PC-9 (cell line): ENCODE results near the gene TRAF3. TPM values are rescaled to one million over a fixed set of nuclear protein-coding genes. Genes with fewer than 3 reads are reported as not detected.

ENCODE experiments used
- BruUV-seq: library from RNA; stranded (reverse); fragments of 400-500 nt; replicated peaks from 2 replicates; lab custom pipeline; 2021; lab: Mats Ljungman, UMichigan
- CTCF ChIA-PET: fragments of 300-600 bp; sonication (Branson Sonifier 250); formaldehyde crosslinking; loops from one replicate; lab custom pipeline; 2022; ENCODE audit warnings: antibody characterized with exemption; lab: Charles Lee
- POLR2A ChIA-PET: fragments of 300-600 bp; sonication (Branson Sonifier 250); formaldehyde crosslinking; loops from one replicate; lab custom pipeline; 2022; ENCODE audit warnings: antibody characterized with exemption; ENCODE audit not compliant: unreplicated experiment; lab: Charles Lee
- DNase-seq, 2 experiments: peaks; one replicate each; pipeline versions ENCODE4 v3.0.0 to v3.0.0-alpha.2; 2015 to 2022; ENCODE audit warnings: mixed read lengths in 1 of 2
- H2AFZ ChIP-seq: fragments of 200-600 bp; sonication (generic); 2 replicates; pipeline ENCODE4 v1.8.1; 2017; ENCODE audit warnings: antibody characterized with exemption
- H3F3A ChIP-seq: fragments of 200-600 bp; sonication (generic); 2 replicates; pipeline ENCODE4 v1.8.1; 2017; ENCODE audit warnings: antibody characterized with exemption, mild to moderate bottlenecking, low read depth; ENCODE audit not compliant: insufficient read depth
- H3K27ac ChIP-seq: fragments of 200-600 bp; sonication (generic); 2 replicates; pipeline ENCODE4 v1.6.1; 2016; ENCODE audit warnings: mixed run types
- H3K27me3 ChIP-seq: fragments of 200-600 bp; sonication (generic); 2 replicates; pipeline ENCODE4 v1.6.1; 2016; ENCODE audit warnings: low read depth, mixed run types; ENCODE audit not compliant: insufficient read depth
- H3K36me3 ChIP-seq: fragments of 200-600 bp; sonication (generic); 2 replicates; pipeline ENCODE4 v1.6.1; 2016; ENCODE audit warnings: low read depth, mixed run types
- H3K4me1 ChIP-seq: fragments of 200-600 bp; sonication (generic); replicated peaks from 2 replicates; pipeline ENCODE4 v1.6.1; 2016; ENCODE audit warnings: mixed run types; ENCODE audit not compliant: insufficient read depth
- H3K4me2 ChIP-seq: fragments of 200-600 bp; sonication (generic); 2 replicates; pipeline ENCODE4 v1.6.1; 2017; ENCODE audit warnings: mixed run types
- H3K4me3 ChIP-seq: fragments of 200-600 bp; sonication (generic); 2 replicates; pipeline ENCODE4 v1.6.1; 2016; ENCODE audit warnings: mixed run types
- H3K79me2 ChIP-seq: fragments of 200-600 bp; sonication (generic); 2 replicates; pipeline ENCODE4 v1.6.1; 2017; ENCODE audit warnings: low read depth, mixed run types
- H3K9me2 ChIP-seq: fragments of 200-600 bp; sonication (generic); 2 replicates; pipeline ENCODE4 v1.8.1; 2017; ENCODE audit warnings: mild to moderate bottlenecking; ENCODE audit not compliant: insufficient read depth
- H3K9me3 ChIP-seq: fragments of 200-600 bp; sonication (generic); 2 replicates; pipeline ENCODE4 v1.8.1; 2016; ENCODE audit warnings: low read depth; ENCODE audit not compliant: insufficient read depth
- H4K20me1 ChIP-seq: fragments of 200-600 bp; sonication (generic); 2 replicates; pipeline ENCODE4 v1.8.1; 2017; ENCODE audit not compliant: insufficient read depth
- CTCF ChIP-seq: fragments of 200-600 bp; sonication (generic); conservative IDR thresholded peaks from 2 replicates; pipeline ENCODE4 v1.6.1; 2017; ENCODE audit warnings: mixed run types, antibody characterized with exemption, mild to moderate bottlenecking, moderate library complexity
- EZH2 ChIP-seq: fragments of 200-600 bp; sonication (generic); IDR thresholded peaks from 2 replicates; pipeline ENCODE4 v1.8.0; 2017; ENCODE audit warnings: antibody characterized with exemption, low read depth
- intact Hi-C: fragments of 100-400 bp; cut with micrococcal nuclease; formaldehyde crosslinking; loops from one replicate; pipeline ENCODE4 v1.10.0; 2022; ENCODE audit not compliant: unreplicated experiment
- total RNA-seq: library from RNA; stranded (reverse); gene quantifications from 2 replicates; pipeline ENCODE4 v1.2.3, GENCODE V29; 2021

The TRAF3 gene
- total RNA-seq, 1 experiment from 2014 or later, result 41.3 TPM

GRCh38 chr14:102848830-102849525, 71.7 kb downstream of the TRAF3 start:
- Histone ChIP-seq H3K4me3 (no peak overlapping the region), H3K36me3 (no peaks in the 10 kb centered on the region), H2AFZ (no peak overlapping the region), H3K9me2 (no peaks in the 10 kb centered on the region), H3K4me1 (no peaks in the 10 kb centered on the region), H3K27me3 (no peaks in the 10 kb centered on the region), H3K79me2 (no peaks in the 10 kb centered on the region), H3K4me2 (no peak overlapping the region), H4K20me1 (no peaks in the 10 kb centered on the region), H3F3A (peaks cover 9% of the 10 kb centered on the region; the same call in 1 of the 2 replicates), H3K9me3 (no peaks in the 10 kb centered on the region), H3K27ac (no peak overlapping the region)
- TF ChIP-seq CTCF, result no peak
- no peak for TF ChIP-seq EZH2
- ChIA-PET POLR2A (no interaction called here), CTCF (no interaction called here)
- intact Hi-C loops, result no loop called here
- BruUV-seq, result no TSS peak
- DNase-seq, result no peak

GRCh38 chr14:102849526-102850379, 72.5 kb downstream of the TRAF3 start:
- Histone ChIP-seq H4K20me1 (no peaks in the 10 kb centered on the region), H2AFZ (no peak overlapping the region), H3K4me2 (no peak overlapping the region), H3K4me1 (no peaks in the 10 kb centered on the region), H3K9me2 (no peaks in the 10 kb centered on the region), H3K27ac (no peak overlapping the region), H3K27me3 (no peaks in the 10 kb centered on the region), H3K4me3 (no peak overlapping the region), H3K9me3 (no peaks in the 10 kb centered on the region), H3F3A (peaks cover 6% of the 10 kb centered on the region; the same call in 1 of the 2 replicates), H3K36me3 (no peaks in the 10 kb centered on the region), H3K79me2 (no peaks in the 10 kb centered on the region)
- no TSS peak for BruUV-seq
- no peak for DNase-seq
- no peak for TF ChIP-seq CTCF
- TF ChIP-seq EZH2, result no peak
- ChIA-PET POLR2A (no interaction called here), CTCF (interaction anchor here (0.7 kb wide), 1 partner anchor 52 kb away, joined by 3 read pairs; no protein-coding TSS in a partner anchor)
- intact Hi-C loops, result no loop called here

GRCh38 chr14:102853648-102854047, 76.4 kb downstream of the TRAF3 start:
- H3K79me2 ChIP-seq, result no peaks in the 10 kb centered on the region
- ChIA-PET POLR2A (no interaction called here), CTCF (no interaction called here)
- no peaks in the 10 kb centered on the region for H3K36me3 ChIP-seq
- H3K4me2 ChIP-seq, result no peak overlapping the region
- no peak for DNase-seq
- no peaks in the 10 kb centered on the region for H3K4me1 ChIP-seq
- H3K9me3 ChIP-seq, result no peaks in the 10 kb centered on the region
- H3K4me3 ChIP-seq, result no peak overlapping the region
- H3F3A ChIP-seq, result peaks cover 6% of the 10 kb centered on the region; the same call in 1 of the 2 replicates
- no peak overlapping the region for H2AFZ ChIP-seq
- H4K20me1 ChIP-seq, result no peaks in the 10 kb centered on the region
- H3K9me2 ChIP-seq, result no peaks in the 10 kb centered on the region
- intact Hi-C loops, result no loop called here
- no TSS peak for BruUV-seq
- no peak overlapping the region for H3K27ac ChIP-seq
- TF ChIP-seq CTCF (no peak), EZH2 (no peak)
- H3K27me3 ChIP-seq, result no peaks in the 10 kb centered on the region
